DOHH2 (cell line): Measurements from ENCODE around the gene ZNF236.

Experiments
- EZH2phosphoT487 ChIP-seq: fragments of 200-600 bp; sonication (generic); IDR thresholded peaks from 2 replicates; pipeline ENCODE4 v1.6.1; 2017; ENCODE audit warnings: borderline replicate concordance, mild to moderate bottlenecking, antibody characterized with exemption, low read length, moderate library complexity, mixed read lengths
- TF ChIP-seq, protein P1 (sequence below): fragments of 200-600 bp; sonication (generic); IDR thresholded peaks from one replicate; pipeline ENCODE4 v1.5.1; 2014; ENCODE audit warnings: antibody characterized with exemption, mild to moderate bottlenecking, low read depth, low read length; ENCODE audit not compliant: poor library complexity, severe bottlenecking

DNA sequence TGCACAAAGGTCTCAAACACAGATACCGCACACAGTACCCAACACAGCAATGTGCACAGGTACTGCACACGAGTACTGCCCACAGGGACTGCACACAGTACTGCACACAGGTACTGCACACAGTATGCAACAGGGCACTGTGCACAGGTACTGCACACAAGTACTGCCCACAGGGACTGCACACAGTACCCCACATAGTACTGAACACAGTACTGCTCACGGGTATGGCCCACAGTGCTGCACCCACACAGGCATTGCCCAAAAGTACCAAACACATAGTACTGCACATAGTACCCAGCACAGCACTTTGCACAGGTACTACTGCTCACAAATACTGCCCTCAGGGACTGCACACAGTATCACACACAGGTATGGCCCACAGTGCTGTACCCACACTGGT lies 73.1 kb downstream of the ZNF236 start:
- no peak for TF ChIP-seq EZH2phosphoT487
- TF ChIP-seq, protein P1, sequence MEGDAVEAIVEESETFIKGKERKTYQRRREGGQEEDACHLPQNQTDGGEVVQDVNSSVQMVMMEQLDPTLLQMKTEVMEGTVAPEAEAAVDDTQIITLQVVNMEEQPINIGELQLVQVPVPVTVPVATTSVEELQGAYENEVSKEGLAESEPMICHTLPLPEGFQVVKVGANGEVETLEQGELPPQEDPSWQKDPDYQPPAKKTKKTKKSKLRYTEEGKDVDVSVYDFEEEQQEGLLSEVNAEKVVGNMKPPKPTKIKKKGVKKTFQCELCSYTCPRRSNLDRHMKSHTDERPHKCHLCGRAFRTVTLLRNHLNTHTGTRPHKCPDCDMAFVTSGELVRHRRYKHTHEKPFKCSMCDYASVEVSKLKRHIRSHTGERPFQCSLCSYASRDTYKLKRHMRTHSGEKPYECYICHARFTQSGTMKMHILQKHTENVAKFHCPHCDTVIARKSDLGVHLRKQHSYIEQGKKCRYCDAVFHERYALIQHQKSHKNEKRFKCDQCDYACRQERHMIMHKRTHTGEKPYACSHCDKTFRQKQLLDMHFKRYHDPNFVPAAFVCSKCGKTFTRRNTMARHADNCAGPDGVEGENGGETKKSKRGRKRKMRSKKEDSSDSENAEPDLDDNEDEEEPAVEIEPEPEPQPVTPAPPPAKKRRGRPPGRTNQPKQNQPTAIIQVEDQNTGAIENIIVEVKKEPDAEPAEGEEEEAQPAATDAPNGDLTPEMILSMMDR, result no peak
